Measurements from ENCODE around the gene CDK14.

CDK14 gene

DNA sequence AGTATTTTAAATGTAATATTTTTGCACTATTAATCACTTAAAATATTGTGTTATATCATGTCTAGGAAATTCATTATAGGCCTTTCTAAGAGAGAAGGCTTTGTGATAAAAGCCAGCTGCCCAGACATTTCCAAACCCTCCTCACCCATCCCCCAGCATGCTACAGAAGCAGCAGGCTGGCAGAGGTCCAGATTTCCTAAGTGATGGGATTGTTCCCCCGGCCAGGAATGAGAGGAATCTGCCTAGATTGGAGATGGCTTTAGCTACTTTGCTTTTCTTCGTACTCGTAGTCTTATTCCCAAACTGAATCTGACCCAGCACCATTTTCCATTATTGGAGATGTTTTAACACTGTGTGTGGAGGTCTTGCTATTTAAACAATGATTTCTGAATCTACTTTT lies 29.4 kb downstream of the CDK14 start:
- WGBS (ENCODE audit: extremely low coverage, insufficient coverage, insufficient read length), result no CpG with 5 or more reads among the region's 3 CpGs
- H2BK5ac ChIP-seq (ENCODE audit: low read depth, low read length, poor library complexity), result no peak overlapping the region

DNA sequence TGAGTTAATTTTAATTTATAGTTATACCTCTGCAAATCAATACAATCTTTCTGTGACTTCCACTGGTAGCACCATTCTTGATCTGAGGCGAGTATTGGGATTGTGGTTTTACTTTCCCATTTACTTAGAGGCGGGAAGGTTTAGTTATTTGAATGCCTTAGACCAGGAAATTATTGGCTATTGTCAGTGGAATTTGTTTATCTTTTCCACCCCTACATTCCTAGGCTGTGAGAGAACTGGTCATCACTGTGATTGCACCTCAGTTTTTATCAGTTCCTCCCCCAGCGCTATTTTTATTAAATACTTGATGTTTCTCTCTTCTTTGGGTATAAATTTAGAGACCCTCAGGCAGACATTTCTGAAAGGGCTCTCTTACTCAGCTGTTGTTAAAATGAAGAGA lies 29.9 kb downstream of the CDK14 start:
- Histone ChIP-seq H3K4me2 (ENCODE audit: low read length) (no peak overlapping the region), H3K36me3 (ENCODE audit: control insufficient read depth in 1 of 2, insufficient read depth in 2 of 2, low read length in 2 of 2) (no peaks in the 10 kb centered on the region), H2AK5ac (ENCODE audit: low read length) (no peak overlapping the region), H3K79me1 (ENCODE audit: low read length) (peaks cover 8% of the 10 kb centered on the region), H3K27me3 (ENCODE audit: insufficient read depth, low read length) (no peaks in the 10 kb centered on the region), H3K14ac (ENCODE audit: low read length) (no peak overlapping the region), H3K4me1 (ENCODE audit: control insufficient read depth in 1 of 2, insufficient read depth in 2 of 2, low read length in 2 of 2) (peaks cover 8 to 9% of the 10 kb centered on the region in 2 experiments), H2BK5ac (ENCODE audit: low read depth, low read length, poor library complexity) (no peak overlapping the region), H3K4ac (ENCODE audit: low read depth, low read length) (no peak overlapping the region), H2AFZ (ENCODE audit: insufficient read depth, low read length, poor library complexity) (no peak overlapping the region), H4K91ac (ENCODE audit: low read depth, low read length) (no peak overlapping the region), H3K27ac (ENCODE audit: low read depth, low read length) (peak overlapping the region; percentile 56), H4K12ac (ENCODE audit: low read depth, low read length) (no peak overlapping the region), H2BK120ac (ENCODE audit: insufficient read depth, low read length, poor library complexity) (no peak overlapping the region), H3K9me3 (ENCODE audit: insufficient read depth, low read depth, low read length) (no peaks in the 10 kb centered on the region), H3K4me3 (ENCODE audit: low read depth, low read length) (no peak overlapping the region), H3K9ac (ENCODE audit: low read length) (no peak overlapping the region), H3K23ac (ENCODE audit: low read length) (no peak overlapping the region), H2BK12ac (ENCODE audit: low read length) (no peak overlapping the region), H3K79me2 (ENCODE audit: control insufficient read depth, insufficient read depth, low read length, poor library complexity) (no peaks in the 10 kb centered on the region), H3K18ac (ENCODE audit: low read length) (no peak overlapping the region), H4K8ac (ENCODE audit: low read depth, low read length) (no peak overlapping the region)
- DNase-seq, result no peak
- no CpG with 5 or more reads among the region's 3 CpGs for WGBS (ENCODE audit: extremely low coverage, insufficient coverage, insufficient read length)

More for the DNA sequence above, 29.4 kb downstream of the CDK14 start:
- Histone ChIP-seq H3K4me3 (ENCODE audit: low read depth, low read length) (no peak overlapping the region), H3K27me3 (ENCODE audit: insufficient read depth, low read length) (no peaks in the 10 kb centered on the region), H3K9me3 (ENCODE audit: insufficient read depth, low read depth, low read length) (no peaks in the 10 kb centered on the region), H2AFZ (ENCODE audit: insufficient read depth, low read length, poor library complexity) (no peak overlapping the region), H2BK120ac (ENCODE audit: insufficient read depth, low read length, poor library complexity) (no peak overlapping the region), H3K79me1 (ENCODE audit: low read length) (peaks cover 8% of the 10 kb centered on the region), H3K9ac (ENCODE audit: low read length) (no peak overlapping the region), H3K4me1 (ENCODE audit: control insufficient read depth in 1 of 2, insufficient read depth in 2 of 2, low read length in 2 of 2) (peaks cover 8 to 9% of the 10 kb centered on the region in 2 experiments), H3K27ac (ENCODE audit: low read depth, low read length) (no peak overlapping the region), H3K79me2 (ENCODE audit: control insufficient read depth, insufficient read depth, low read length, poor library complexity) (no peaks in the 10 kb centered on the region), H3K4ac (ENCODE audit: low read depth, low read length) (no peak overlapping the region), H3K18ac (ENCODE audit: low read length) (no peak overlapping the region), H3K4me2 (ENCODE audit: low read length) (no peak overlapping the region), H4K91ac (ENCODE audit: low read depth, low read length) (no peak overlapping the region), H3K36me3 (ENCODE audit: control insufficient read depth in 1 of 2, insufficient read depth in 2 of 2, low read length in 2 of 2) (no peaks in the 10 kb centered on the region), H4K12ac (ENCODE audit: low read depth, low read length) (no peak overlapping the region), H2BK12ac (ENCODE audit: low read length) (no peak overlapping the region), H3K23ac (ENCODE audit: low read length) (no peak overlapping the region), H2AK5ac (ENCODE audit: low read length) (no peak overlapping the region), H3K14ac (ENCODE audit: low read length) (no peak overlapping the region), H4K8ac (ENCODE audit: low read depth, low read length) (no peak overlapping the region)
- DNase-seq, result no peak

DNA sequence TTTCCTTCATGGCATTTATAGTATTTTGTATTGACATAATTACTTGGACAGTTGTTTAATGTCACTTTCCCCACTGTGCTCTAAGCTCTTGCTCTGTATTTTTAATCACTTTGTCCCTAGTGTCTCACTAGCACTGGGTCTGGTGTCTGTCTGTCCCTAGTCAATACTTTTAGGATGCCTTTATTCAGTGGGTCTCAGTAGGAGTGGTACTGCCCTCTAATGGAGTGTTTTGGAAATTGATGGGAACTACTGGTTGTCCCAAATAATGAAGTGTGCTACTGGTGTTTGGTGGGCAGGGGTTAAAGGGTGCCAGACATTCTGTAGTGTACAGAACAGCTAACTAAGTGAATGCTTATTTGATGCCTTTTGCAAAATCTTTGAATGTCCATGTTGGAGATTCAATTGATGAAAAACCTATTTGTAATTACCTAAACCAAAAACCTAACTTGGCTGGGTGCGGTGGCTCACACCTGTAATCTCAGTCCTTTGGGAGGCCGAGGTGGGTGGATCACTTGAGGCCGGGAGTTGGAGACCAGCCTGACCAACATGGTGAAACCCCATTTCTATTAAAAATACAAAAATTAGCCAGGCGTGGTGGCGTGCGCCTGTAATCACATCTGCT lies 33.3 kb downstream of the CDK14 start:
- H3K36me3 ChIP-seq (ENCODE audit: control insufficient read depth in 1 of 2, insufficient read depth in 2 of 2, low read length in 2 of 2), result no peaks in the 10 kb centered on the region
- H3K4me1 ChIP-seq (ENCODE audit: control insufficient read depth in 1 of 2, insufficient read depth in 2 of 2, low read length in 2 of 2), result peaks cover 8% of the 10 kb centered on the region in 2 experiments
- H4K12ac ChIP-seq (ENCODE audit: low read depth, low read length), result no peak overlapping the region
- H3K9me3 ChIP-seq (ENCODE audit: insufficient read depth, low read depth, low read length), result no peaks in the 10 kb centered on the region
- H3K14ac ChIP-seq (ENCODE audit: low read length), result no peak overlapping the region
- H4K91ac ChIP-seq (ENCODE audit: low read depth, low read length), result no peak overlapping the region
- no peak overlapping the region for H4K8ac ChIP-seq (ENCODE audit: low read depth, low read length)
- no CpG with 5 or more reads among the region's 6 CpGs for WGBS (ENCODE audit: extremely low coverage, insufficient coverage, insufficient read length)
- H2AK5ac ChIP-seq (ENCODE audit: low read length), result no peak overlapping the region
- no peak overlapping the region for H3K18ac ChIP-seq (ENCODE audit: low read length)
- no peaks in the 10 kb centered on the region for H3K27me3 ChIP-seq (ENCODE audit: insufficient read depth, low read length)
- no peak overlapping the region for H3K4me2 ChIP-seq (ENCODE audit: low read length)
- H2BK120ac ChIP-seq (ENCODE audit: insufficient read depth, low read length, poor library complexity), result no peak overlapping the region
- H2BK12ac ChIP-seq (ENCODE audit: low read length), result no peak overlapping the region
- H3K4ac ChIP-seq (ENCODE audit: low read depth, low read length), result no peak overlapping the region
- H3K9ac ChIP-seq (ENCODE audit: low read length), result no peak overlapping the region
- H2BK5ac ChIP-seq (ENCODE audit: low read depth, low read length, poor library complexity), result no peak overlapping the region
- peaks cover 8% of the 10 kb centered on the region for H3K79me1 ChIP-seq (ENCODE audit: low read length)
- H2AFZ ChIP-seq (ENCODE audit: insufficient read depth, low read length, poor library complexity), result no peak overlapping the region
- no peak overlapping the region for H3K4me3 ChIP-seq (ENCODE audit: low read depth, low read length)
- no peak overlapping the region for H3K23ac ChIP-seq (ENCODE audit: low read length)
- no peaks in the 10 kb centered on the region for H3K79me2 ChIP-seq (ENCODE audit: control insufficient read depth, insufficient read depth, low read length, poor library complexity)
- DNase-seq, result peak; percentile 20 to 75
- no peak overlapping the region for H3K27ac ChIP-seq (ENCODE audit: low read depth, low read length)

DNA sequence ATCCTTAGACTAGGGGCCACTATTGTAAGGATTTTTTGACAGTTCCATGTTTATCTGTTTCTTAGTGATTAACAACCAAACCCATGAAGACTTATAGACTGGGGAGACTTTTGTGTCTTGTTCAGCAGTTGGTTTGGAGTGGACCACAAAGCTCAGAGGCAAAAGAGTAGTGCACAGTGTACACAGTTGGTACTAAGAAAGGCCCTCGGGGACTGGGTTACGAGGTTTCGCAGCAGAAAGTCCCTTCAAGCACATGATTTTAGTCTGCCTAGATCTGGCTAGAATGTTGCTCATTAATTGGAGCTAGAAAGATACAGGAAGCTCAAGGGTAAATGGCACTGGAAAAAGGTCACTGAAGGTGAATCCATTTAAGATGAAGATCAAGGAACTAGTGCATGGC lies 35.4 kb downstream of the CDK14 start:
- H2BK120ac ChIP-seq (ENCODE audit: insufficient read depth, low read length, poor library complexity), result no peak overlapping the region
- no CpG with 5 or more reads among the region's 3 CpGs for WGBS (ENCODE audit: extremely low coverage, insufficient coverage, insufficient read length)
- no peak overlapping the region for H4K91ac ChIP-seq (ENCODE audit: low read depth, low read length)
- H3K79me2 ChIP-seq (ENCODE audit: control insufficient read depth, insufficient read depth, low read length, poor library complexity), result no peaks in the 10 kb centered on the region
- H3K36me3 ChIP-seq (ENCODE audit: control insufficient read depth in 1 of 2, insufficient read depth in 2 of 2, low read length in 2 of 2), result no peaks in the 10 kb centered on the region
- no peak overlapping the region for H2BK12ac ChIP-seq (ENCODE audit: low read length)
- H3K9me3 ChIP-seq (ENCODE audit: insufficient read depth, low read depth, low read length), result no peaks in the 10 kb centered on the region
- no peak overlapping the region for H3K27ac ChIP-seq (ENCODE audit: low read depth, low read length)
- H2BK5ac ChIP-seq (ENCODE audit: low read depth, low read length, poor library complexity), result no peak overlapping the region
- H3K79me1 ChIP-seq (ENCODE audit: low read length), result peaks cover 2% of the 10 kb centered on the region
- no peak overlapping the region for H3K23ac ChIP-seq (ENCODE audit: low read length)
- no peaks in the 10 kb centered on the region for H3K27me3 ChIP-seq (ENCODE audit: insufficient read depth, low read length)
- H3K9ac ChIP-seq (ENCODE audit: low read length), result no peak overlapping the region
- H3K18ac ChIP-seq (ENCODE audit: low read length), result no peak overlapping the region
- H3K4me1 ChIP-seq (ENCODE audit: control insufficient read depth in 1 of 2, insufficient read depth in 2 of 2, low read length in 2 of 2), result peaks cover 2% of the 10 kb centered on the region in 2 experiments
- H4K12ac ChIP-seq (ENCODE audit: low read depth, low read length), result no peak overlapping the region
- H3K14ac ChIP-seq (ENCODE audit: low read length), result no peak overlapping the region
- H2AFZ ChIP-seq (ENCODE audit: insufficient read depth, low read length, poor library complexity), result no peak overlapping the region
- no peak overlapping the region for H3K4me2 ChIP-seq (ENCODE audit: low read length)
- H4K8ac ChIP-seq (ENCODE audit: low read depth, low read length), result no peak overlapping the region
- no peak overlapping the region for H3K4me3 ChIP-seq (ENCODE audit: low read depth, low read length)
- no peak overlapping the region for H2AK5ac ChIP-seq (ENCODE audit: low read length)
- no peak overlapping the region for H3K4ac ChIP-seq (ENCODE audit: low read depth, low read length)
- no peak for DNase-seq
